GM12864 (cell line): ENCODE data around the gene OIT3.

ENCODE experiments used
- DNase-seq: peaks from one replicate; pipeline ENCODE4 v3.0.0-alpha.2; 2011; ENCODE audit warnings: low read depth
- H3K4me3 ChIP-seq: 2 replicates; pipeline ENCODE4 v1.5.1; 2011; ENCODE audit warnings: mild to moderate bottlenecking, low read depth, low read length, control low read depth
- TF ChIP-seq, protein P1 (sequence below): IDR thresholded peaks from 2 replicates; pipeline ENCODE4 v1.5.1; 2011; ENCODE audit warnings: low read depth, mild to moderate bottlenecking, moderate library complexity, low read length, control low read depth, inconsistent platforms; ENCODE audit errors: missing control alignments

The OIT3 gene

DNA sequence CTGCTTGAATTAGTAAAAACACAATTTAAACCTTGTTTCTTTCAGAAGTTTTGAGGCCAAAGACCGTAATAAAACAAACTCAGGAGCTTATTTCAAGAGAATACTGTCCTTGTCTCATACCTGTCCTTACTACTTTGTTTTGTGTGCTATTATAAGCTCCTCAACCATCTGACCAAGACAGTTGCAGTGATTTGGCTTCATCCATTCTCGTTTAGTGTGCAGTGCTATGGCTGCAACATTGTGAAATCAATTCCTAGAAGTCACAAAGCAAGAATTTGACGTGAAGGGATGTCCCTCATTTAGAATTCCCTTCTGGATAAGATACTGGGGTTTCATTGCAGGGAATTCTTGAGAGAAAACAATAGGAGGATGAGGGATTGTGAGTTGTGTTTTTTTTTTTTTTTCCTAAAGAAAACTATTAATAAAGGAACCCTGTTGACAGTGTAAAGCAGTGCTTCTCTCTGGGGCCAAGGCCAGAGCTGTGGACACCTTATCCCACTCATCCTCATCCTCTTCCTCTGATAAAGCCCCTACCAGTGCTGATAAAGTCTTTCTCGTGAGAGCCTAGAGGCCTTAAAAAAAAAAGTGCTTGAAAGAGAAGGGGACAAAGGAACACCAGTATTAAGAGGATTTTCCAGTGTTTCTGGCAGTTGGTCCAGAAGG, at the start of gene OIT3:
Gene OIT3, plus strand, starts transcription at position 604 of the 663 bp plus-strand sequence. CDS start 60 bp downstream, outside the sequence.
- no peak for DNase-seq
- TF ChIP-seq, protein P1, sequence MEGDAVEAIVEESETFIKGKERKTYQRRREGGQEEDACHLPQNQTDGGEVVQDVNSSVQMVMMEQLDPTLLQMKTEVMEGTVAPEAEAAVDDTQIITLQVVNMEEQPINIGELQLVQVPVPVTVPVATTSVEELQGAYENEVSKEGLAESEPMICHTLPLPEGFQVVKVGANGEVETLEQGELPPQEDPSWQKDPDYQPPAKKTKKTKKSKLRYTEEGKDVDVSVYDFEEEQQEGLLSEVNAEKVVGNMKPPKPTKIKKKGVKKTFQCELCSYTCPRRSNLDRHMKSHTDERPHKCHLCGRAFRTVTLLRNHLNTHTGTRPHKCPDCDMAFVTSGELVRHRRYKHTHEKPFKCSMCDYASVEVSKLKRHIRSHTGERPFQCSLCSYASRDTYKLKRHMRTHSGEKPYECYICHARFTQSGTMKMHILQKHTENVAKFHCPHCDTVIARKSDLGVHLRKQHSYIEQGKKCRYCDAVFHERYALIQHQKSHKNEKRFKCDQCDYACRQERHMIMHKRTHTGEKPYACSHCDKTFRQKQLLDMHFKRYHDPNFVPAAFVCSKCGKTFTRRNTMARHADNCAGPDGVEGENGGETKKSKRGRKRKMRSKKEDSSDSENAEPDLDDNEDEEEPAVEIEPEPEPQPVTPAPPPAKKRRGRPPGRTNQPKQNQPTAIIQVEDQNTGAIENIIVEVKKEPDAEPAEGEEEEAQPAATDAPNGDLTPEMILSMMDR: no peak
- H3K4me3 ChIP-seq: no peak within 1 kb of the TSS

DNA sequence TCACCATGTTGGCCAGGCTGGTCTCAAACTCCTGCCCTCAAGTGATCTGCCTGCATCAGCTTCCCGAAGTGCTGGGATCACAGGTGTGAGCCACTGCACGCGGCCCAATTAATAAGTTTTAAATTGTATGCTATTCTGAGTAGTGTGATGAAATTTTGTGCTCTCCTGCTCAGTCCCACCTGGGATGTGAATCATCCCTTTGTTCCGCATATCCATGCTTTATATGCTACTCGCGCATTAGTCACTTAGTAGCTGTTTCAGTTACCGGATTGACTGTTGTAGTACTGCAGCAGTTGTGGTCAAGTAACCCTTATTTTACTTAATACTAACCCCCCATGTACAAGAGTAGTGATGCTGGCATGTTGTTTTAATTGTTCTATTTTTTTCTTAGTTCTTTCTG, 47.3 kb upstream of the OIT3 start:
- H3K4me3 ChIP-seq: no peak overlapping the region
- TF ChIP-seq, protein P1: no peak
- DNase-seq: no peak

DNA sequence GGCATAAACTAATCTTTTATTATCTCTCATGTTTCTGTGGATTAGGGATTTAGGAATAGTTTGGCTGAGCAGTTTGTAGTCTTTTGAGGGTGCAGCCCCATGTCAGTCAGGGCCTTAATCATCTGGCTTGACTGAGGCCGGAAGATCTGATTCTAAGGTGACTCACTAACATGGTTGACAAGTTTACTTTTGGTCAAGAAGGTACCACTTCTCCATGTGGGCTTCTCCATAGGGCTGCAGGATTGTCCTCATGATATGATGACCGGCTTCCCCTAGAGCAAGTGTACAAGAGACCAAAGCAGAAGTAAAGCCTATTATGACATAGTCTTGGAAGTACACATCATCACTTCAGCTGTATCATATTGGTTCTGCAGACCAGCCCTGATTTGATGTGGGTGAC, 45.9 kb upstream of the OIT3 start:
- TF ChIP-seq, protein P1: no peak
- no peak for DNase-seq
- no peak overlapping the region for H3K4me3 ChIP-seq

DNA sequence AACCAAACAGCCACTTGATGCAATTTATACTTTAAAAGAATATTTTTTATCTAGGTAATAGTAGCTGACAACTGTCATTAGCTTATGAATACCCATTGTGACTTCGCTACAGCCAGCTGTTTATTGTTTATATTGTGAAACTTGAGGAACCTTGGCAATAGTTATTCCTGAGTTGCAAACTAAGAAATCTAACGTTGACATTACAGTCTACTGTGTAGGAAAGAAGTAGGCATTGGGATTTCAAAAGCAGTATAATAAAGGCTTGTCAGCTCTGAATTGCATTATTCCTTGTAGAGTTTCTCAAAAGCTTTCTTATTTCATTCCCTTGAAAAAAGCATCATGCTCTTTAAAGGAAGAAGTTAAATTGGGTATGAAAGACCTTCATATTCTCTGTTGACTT, 42.7 kb upstream of the OIT3 start:
- no peak for DNase-seq
- no peak overlapping the region for H3K4me3 ChIP-seq
- TF ChIP-seq, protein P1: no peak

DNA sequence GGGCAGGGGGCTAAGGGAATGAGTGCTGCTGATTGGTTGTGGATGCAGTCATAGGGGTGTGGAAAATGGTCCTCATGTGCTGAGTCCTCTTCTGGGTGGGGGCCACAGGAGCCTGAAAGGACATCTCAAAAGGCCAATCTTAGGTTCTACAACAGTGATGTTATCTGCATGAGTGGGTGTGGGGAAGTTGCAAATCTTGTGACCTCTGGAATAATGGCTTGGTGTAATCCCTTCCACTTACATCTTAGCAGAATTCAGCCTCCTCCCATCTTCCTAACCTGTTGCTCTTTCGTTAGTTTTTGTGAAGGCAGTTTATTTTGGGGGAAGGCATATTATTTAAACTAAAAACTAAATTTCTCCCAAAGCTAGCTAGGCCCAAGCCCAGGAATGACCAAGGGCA, 42.0 kb upstream of the OIT3 start:
- no peak overlapping the region for H3K4me3 ChIP-seq
- DNase-seq: no peak
- TF ChIP-seq, protein P1: no peak

DNA sequence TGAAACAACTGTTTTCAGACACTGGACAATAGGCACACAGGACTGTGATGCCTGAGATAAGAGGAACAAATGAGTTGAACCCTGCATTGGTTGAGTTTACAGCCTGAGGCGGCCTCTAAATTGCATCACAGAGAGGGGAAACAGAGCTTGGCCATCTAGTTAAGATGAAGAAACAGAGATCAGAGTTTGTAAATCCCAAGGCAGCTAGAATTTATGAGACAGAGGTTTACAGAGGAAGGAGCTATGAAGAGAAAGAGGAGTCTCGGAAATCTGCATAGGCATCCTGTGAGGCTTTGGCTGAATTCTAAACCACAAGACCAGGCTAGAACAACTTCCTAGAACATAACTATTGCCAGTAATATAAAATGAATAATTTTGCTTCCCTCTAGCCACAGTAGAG, 41.0 kb upstream of the OIT3 start:
- TF ChIP-seq, protein P1: no peak
- no peak overlapping the region for H3K4me3 ChIP-seq
- no peak for DNase-seq

DNA sequence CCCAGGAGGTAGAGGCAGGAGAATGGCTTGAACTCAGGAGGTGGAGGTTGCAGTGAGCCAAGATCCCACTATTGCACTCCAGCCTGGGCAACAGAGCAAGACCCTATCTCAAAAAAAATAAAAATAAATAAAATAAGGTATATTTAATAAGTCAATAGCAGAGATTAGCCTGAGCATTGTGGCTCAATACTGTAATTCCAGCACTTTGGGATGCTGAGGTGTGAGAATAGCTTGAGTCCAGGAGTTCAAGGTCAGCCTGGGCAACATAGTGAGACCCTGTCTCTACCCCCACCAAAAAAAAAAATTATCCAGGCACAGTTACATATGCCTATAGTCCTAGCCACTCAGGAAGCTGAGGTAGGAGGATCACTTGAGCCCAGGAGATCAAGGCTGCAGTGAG, 38.4 kb upstream of the OIT3 start:
- no peak overlapping the region for H3K4me3 ChIP-seq
- TF ChIP-seq, protein P1: no peak
- DNase-seq: no peak
